ENCODE results near the gene MIA2.
"Not testable (repeated sequence)": the region's sequence is repeated elsewhere in the genome, so short reads cannot be mapped to it uniquely, and the experiment has no call there.

MIA2 gene

GRCh38 chr14:39350866-39351265 lies 117.2 kb downstream of the MIA2 start:
- H3K36me3 ChIP-seq (ENCODE audit: control insufficient read depth in 1 of 2, insufficient read depth in 2 of 2, low read length in 2 of 2): peaks cover 12 to 28% of the 10 kb centered on the region in 2 donors
- no peak overlapping the region for H3K27ac ChIP-seq (ENCODE audit: low read length)
- H3K4me1 ChIP-seq (ENCODE audit: control insufficient read depth in 1 of 2, insufficient read depth in 2 of 2, low read length in 2 of 2): no peaks in the 10 kb centered on the region
- H3K9me3 ChIP-seq (ENCODE audit: control insufficient read depth in 1 of 2, low read length in 2 of 2): no peaks in the 10 kb centered on the region
- no peaks in the 10 kb centered on the region for H3K27me3 ChIP-seq (ENCODE audit: low read depth, low read length)
- H3K4me3 ChIP-seq (ENCODE audit: low read depth in 1 of 2, low read length in 2 of 2): no peak overlapping the region

GRCh38 chr14:39351708-39352107 lies 118.0 kb downstream of the MIA2 start:
- H3K27ac ChIP-seq (ENCODE audit: low read length): no peak overlapping the region

GRCh38 chr14:39359069-39359468 lies 125.4 kb downstream of the MIA2 start:
- not testable (repeated sequence) for H3K4me3 ChIP-seq (ENCODE audit: low read depth in 1 of 2, low read length in 2 of 2); H3K36me3 ChIP-seq (ENCODE audit: control insufficient read depth in 1 of 2, insufficient read depth in 2 of 2, low read length in 2 of 2); H3K9me3 ChIP-seq (ENCODE audit: control insufficient read depth in 1 of 2, low read length in 2 of 2); H3K27ac ChIP-seq (ENCODE audit: low read length); H3K4me1 ChIP-seq (ENCODE audit: control insufficient read depth in 1 of 2, insufficient read depth in 2 of 2, low read length in 2 of 2); H3K27me3 ChIP-seq (ENCODE audit: low read depth, low read length)

More at GRCh38 chr14:39351708-39352107, 118.0 kb downstream of the MIA2 start:
- H3K4me1 ChIP-seq (ENCODE audit: control insufficient read depth in 1 of 2, insufficient read depth in 2 of 2, low read length in 2 of 2): no peaks in the 10 kb centered on the region
- H3K4me3 ChIP-seq (ENCODE audit: low read depth in 1 of 2, low read length in 2 of 2): no peak overlapping the region
- no peaks in the 10 kb centered on the region for H3K27me3 ChIP-seq (ENCODE audit: low read depth, low read length)
- no peaks in the 10 kb centered on the region for H3K9me3 ChIP-seq (ENCODE audit: control insufficient read depth in 1 of 2, low read length in 2 of 2)
- peaks cover 12 to 24% of the 10 kb centered on the region in 2 donors for H3K36me3 ChIP-seq (ENCODE audit: control insufficient read depth in 1 of 2, insufficient read depth in 2 of 2, low read length in 2 of 2)

GRCh38 chr14:39360316-39360715 lies 126.6 kb downstream of the MIA2 start:
- peaks cover 0 to 4% of the 10 kb centered on the region in 2 donors for H3K9me3 ChIP-seq (ENCODE audit: control insufficient read depth in 1 of 2, low read length in 2 of 2)
- H3K4me1 ChIP-seq (ENCODE audit: control insufficient read depth in 1 of 2, insufficient read depth in 2 of 2, low read length in 2 of 2): no peaks in the 10 kb centered on the region
- H3K27me3 ChIP-seq (ENCODE audit: low read depth, low read length): no peaks in the 10 kb centered on the region
- no peak overlapping the region for H3K4me3 ChIP-seq (ENCODE audit: low read depth in 1 of 2, low read length in 2 of 2)
- no peak overlapping the region for H3K27ac ChIP-seq (ENCODE audit: low read length)
- no peaks in the 10 kb centered on the region for H3K36me3 ChIP-seq (ENCODE audit: control insufficient read depth in 1 of 2, insufficient read depth in 2 of 2, low read length in 2 of 2)

- H3K4me3 ChIP-seq (ENCODE audit: low read depth in 1 of 2, low read length in 2 of 2); H3K9me3 ChIP-seq (ENCODE audit: control insufficient read depth in 1 of 2, low read length in 2 of 2); H3K4me1 ChIP-seq (ENCODE audit: control insufficient read depth in 1 of 2, insufficient read depth in 2 of 2, low read length in 2 of 2); H3K27me3 ChIP-seq (ENCODE audit: low read depth, low read length); H3K27ac ChIP-seq (ENCODE audit: low read length); H3K36me3 ChIP-seq (ENCODE audit: control insufficient read depth in 1 of 2, insufficient read depth in 2 of 2, low read length in 2 of 2): not testable (repeated sequence)
Measured at GRCh38 chr14:39361556-39361955, 127.8 kb downstream of the MIA2 start.

- no peaks in the 10 kb centered on the region for H3K36me3 ChIP-seq (ENCODE audit: control insufficient read depth in 1 of 2, insufficient read depth in 2 of 2, low read length in 2 of 2)
- H3K4me1 ChIP-seq (ENCODE audit: control insufficient read depth in 1 of 2, insufficient read depth in 2 of 2, low read length in 2 of 2): peaks cover 0 to 5% of the 10 kb centered on the region in 2 donors
Measured at GRCh38 chr14:39364509-39364908, 130.8 kb downstream of the MIA2 start.

GRCh38 chr14:39365354-39365753 lies 131.6 kb downstream of the MIA2 start:
- no peak overlapping the region for H3K4me3 ChIP-seq (ENCODE audit: low read depth in 1 of 2, low read length in 2 of 2)
- peaks cover 2 to 4% of the 10 kb centered on the region in 2 donors for H3K36me3 ChIP-seq (ENCODE audit: control insufficient read depth in 1 of 2, insufficient read depth in 2 of 2, low read length in 2 of 2)
- H3K4me1 ChIP-seq (ENCODE audit: control insufficient read depth in 1 of 2, insufficient read depth in 2 of 2, low read length in 2 of 2): peaks cover 0 to 5% of the 10 kb centered on the region in 2 donors
- H3K27me3 ChIP-seq (ENCODE audit: low read depth, low read length): no peaks in the 10 kb centered on the region
- peaks cover 0 to 4% of the 10 kb centered on the region in 2 donors for H3K9me3 ChIP-seq (ENCODE audit: control insufficient read depth in 1 of 2, low read length in 2 of 2)
- no peak overlapping the region for H3K27ac ChIP-seq (ENCODE audit: low read length)

More at GRCh38 chr14:39364509-39364908, 130.8 kb downstream of the MIA2 start:
- Histone ChIP-seq H3K27me3 (ENCODE audit: low read depth, low read length) (no peaks in the 10 kb centered on the region), H3K27ac (ENCODE audit: low read length) (no peak overlapping the region), H3K4me3 (ENCODE audit: low read depth in 1 of 2, low read length in 2 of 2) (no peak overlapping the region), H3K9me3 (ENCODE audit: control insufficient read depth in 1 of 2, low read length in 2 of 2) (peaks cover 0 to 4% of the 10 kb centered on the region in 2 donors)

GRCh38 chr14:39366460-39367386 lies 133.0 kb downstream of the MIA2 start:
- H3K27ac ChIP-seq (ENCODE audit: low read length): no peak overlapping the region
- no peak overlapping the region for H3K4me3 ChIP-seq (ENCODE audit: low read depth in 1 of 2, low read length in 2 of 2)
- H3K27me3 ChIP-seq (ENCODE audit: low read depth, low read length): no peaks in the 10 kb centered on the region
- H3K9me3 ChIP-seq (ENCODE audit: control insufficient read depth in 1 of 2, low read length in 2 of 2): peaks cover 0 to 4% of the 10 kb centered on the region in 2 donors
- peaks cover 0 to 5% of the 10 kb centered on the region in 2 donors for H3K4me1 ChIP-seq (ENCODE audit: control insufficient read depth in 1 of 2, insufficient read depth in 2 of 2, low read length in 2 of 2)
- H3K36me3 ChIP-seq (ENCODE audit: control insufficient read depth in 1 of 2, insufficient read depth in 2 of 2, low read length in 2 of 2): peaks cover 4 to 6% of the 10 kb centered on the region in 2 donors

GRCh38 chr14:39367387-39367751 lies 133.7 kb downstream of the MIA2 start:
- peaks cover 0 to 4% of the 10 kb centered on the region in 2 donors for H3K9me3 ChIP-seq (ENCODE audit: control insufficient read depth in 1 of 2, low read length in 2 of 2)
- peaks cover 0 to 5% of the 10 kb centered on the region in 2 donors for H3K4me1 ChIP-seq (ENCODE audit: control insufficient read depth in 1 of 2, insufficient read depth in 2 of 2, low read length in 2 of 2)
- H3K27me3 ChIP-seq (ENCODE audit: low read depth, low read length): no peaks in the 10 kb centered on the region
- H3K36me3 ChIP-seq (ENCODE audit: control insufficient read depth in 1 of 2, insufficient read depth in 2 of 2, low read length in 2 of 2): peaks cover 4 to 6% of the 10 kb centered on the region in 2 donors
- no peak overlapping the region for H3K27ac ChIP-seq (ENCODE audit: low read length)
- no peak overlapping the region for H3K4me3 ChIP-seq (ENCODE audit: low read depth in 1 of 2, low read length in 2 of 2)

GRCh38 chr14:39368261-39368959 lies 134.7 kb downstream of the MIA2 start:
- no peak overlapping the region for H3K4me3 ChIP-seq (ENCODE audit: low read depth in 1 of 2, low read length in 2 of 2)
- H3K27me3 ChIP-seq (ENCODE audit: low read depth, low read length): no peaks in the 10 kb centered on the region
- no peak overlapping the region for H3K27ac ChIP-seq (ENCODE audit: low read length)
- peaks cover 4 to 6% of the 10 kb centered on the region in 2 donors for H3K36me3 ChIP-seq (ENCODE audit: control insufficient read depth in 1 of 2, insufficient read depth in 2 of 2, low read length in 2 of 2)
- H3K9me3 ChIP-seq (ENCODE audit: control insufficient read depth in 1 of 2, low read length in 2 of 2): peaks cover 0 to 4% of the 10 kb centered on the region in 2 donors
- peaks cover 0 to 5% of the 10 kb centered on the region in 2 donors for H3K4me1 ChIP-seq (ENCODE audit: control insufficient read depth in 1 of 2, insufficient read depth in 2 of 2, low read length in 2 of 2)

- H3K4me3 ChIP-seq (ENCODE audit: low read depth in 1 of 2, low read length in 2 of 2): no peak overlapping the region
- peaks cover 4 to 6% of the 10 kb centered on the region in 2 donors for H3K36me3 ChIP-seq (ENCODE audit: control insufficient read depth in 1 of 2, insufficient read depth in 2 of 2, low read length in 2 of 2)
- H3K27ac ChIP-seq (ENCODE audit: low read length): no peak overlapping the region
- peaks cover 0 to 4% of the 10 kb centered on the region in 2 donors for H3K9me3 ChIP-seq (ENCODE audit: control insufficient read depth in 1 of 2, low read length in 2 of 2)
- no peaks in the 10 kb centered on the region for H3K27me3 ChIP-seq (ENCODE audit: low read depth, low read length)
- H3K4me1 ChIP-seq (ENCODE audit: control insufficient read depth in 1 of 2, insufficient read depth in 2 of 2, low read length in 2 of 2): peaks cover 0 to 5% of the 10 kb centered on the region in 2 donors
Measured at GRCh38 chr14:39369029-39369428, 135.3 kb downstream of the MIA2 start.

All from muscle layer of duodenum (tissue), 2 donors.